ENCODE measurements around the gene TRAF7. TPM values are rescaled to one million over a fixed set of nuclear protein-coding genes. Genes with fewer than 3 reads are reported as not detected.
A peak's percentile ranks its signal among the peaks of the same experiment; 100 is the strongest.

Gene TRAF7
- total and polyA plus RNA-seq, 2 of the 13 experiments (the other 11 are each of a cell fraction or from before 2014, with no cell fraction given): 47.9 to 65.6 TPM

- TF ChIP-seq ZHX2 (IDR thresholded peaks at IDR 0.05; ENCODE audit: low read depth): peak; percentile 54; the same call in 1 of the 2 replicates
- no peak for TF ChIP-seq ZHX2 (CRISPR knock-in tag; IDR thresholded peaks at IDR 0.05; ENCODE audit: borderline replicate concordance)
- TF ChIP-seq MTA1 (CRISPR knock-in tag; IDR thresholded peaks at IDR 0.05; ENCODE audit: borderline replicate concordance): peak; percentile 52; the same call in 1 of the 2 replicates
- TF ChIP-seq PRMT3 (CRISPR knock-in tag; IDR thresholded peaks at IDR 0.05; ENCODE audit: borderline replicate concordance, low read depth): no peak
- 0 out of 2 replicates have a peak, but pooled peaks have one; percentile 21 for TF ChIP-seq ZNF362 (CRISPR knock-in tag; IDR thresholded peaks at IDR 0.05; ENCODE audit: borderline replicate concordance)
- TF ChIP-seq ZBTB34 (CRISPR knock-in tag; IDR thresholded peaks at IDR 0.05): 0 out of 2 replicates have a peak, but pooled peaks have one; percentile 58
- no peak for TF ChIP-seq ZFP62 (CRISPR knock-in tag; IDR thresholded peaks at IDR 0.05)
- TF ChIP-seq ZMYM2 (CRISPR knock-in tag; IDR thresholded peaks at IDR 0.05): no peak
- TF ChIP-seq PRPF4 (IDR thresholded peaks at IDR 0.05; ENCODE audit: low read depth, low read length, poor library complexity, severe bottlenecking): no peak
- no peak for TF ChIP-seq ZNF749 (CRISPR knock-in tag; IDR thresholded peaks at IDR 0.05; ENCODE audit: borderline replicate concordance)
- TF ChIP-seq NRL (CRISPR knock-in tag; IDR thresholded peaks at IDR 0.05; ENCODE audit: borderline replicate concordance): no peak
- TF ChIP-seq ZKSCAN8 (CRISPR knock-in tag; IDR thresholded peaks at IDR 0.05; ENCODE audit: borderline replicate concordance): no peak
- TF ChIP-seq SMAD3 (CRISPR knock-in tag; IDR thresholded peaks at IDR 0.05): no peak
- TF ChIP-seq MTERF4 (CRISPR knock-in tag; IDR thresholded peaks at IDR 0.05): no peak
- TF ChIP-seq CENPT (CRISPR knock-in tag; IDR thresholded peaks at IDR 0.05; ENCODE audit: low read depth): no peak
- no peak for TF ChIP-seq NCOA5 (CRISPR knock-in tag; IDR thresholded peaks at IDR 0.05)
- no peak for TF ChIP-seq KDM5A (IDR thresholded peaks at IDR 0.05; ENCODE audit: borderline replicate concordance, low read length)
- no peak for TF ChIP-seq XRCC5 (optimal IDR thresholded peaks at IDR 0.05; ENCODE audit: low read length)
These were observed 7.8 kb downstream of the TRAF7 start (continued) for GRCh38 chr16:2163211-2163881.
